SJSA1 (cell line): Measurements from ENCODE around the gene PICK1. TPM values are rescaled to one million over a fixed set of nuclear protein-coding genes. Genes with fewer than 3 reads are reported as not detected.

Experiments
- total RNA-seq: library from RNA; depleted of rRNA; stranded (reverse); fragments of >200 nt; shearing (Covaris generic); gene quantifications from 2 replicates; pipeline ENCODE4 v1.2.3, GENCODE V29; 2014; rRNA removed

PICK1 gene
- total RNA-seq, 1 experiment from 2014 or later: 5.4 TPM

Other genes with a start within 250 kb of the PICK1 start
- gene GCAT, start 249.5 kb upstream of the PICK1 start, total RNA-seq: 54.7 and 60.9 TPM in 2 replicates
- gene GALR3, start 234.0 kb upstream of the PICK1 start, total RNA-seq: not detected in 2 replicates
- 43.8 and 71.2 TPM in 2 replicates for gene ANKRD54, start 213.1 kb upstream of the PICK1 start, total RNA-seq
- gene EIF3L, start 208.0 kb upstream of the PICK1 start, total RNA-seq: 204 and 252 TPM in 2 replicates
- 37.8 and 61.1 TPM in 2 replicates for gene MICALL1, start 151.1 kb upstream of the PICK1 start, total RNA-seq
- gene C22orf23, start 103.8 kb upstream of the PICK1 start, total RNA-seq: not detected in 2 replicates
- 77.3 and 99.6 TPM in 2 replicates for gene POLR2F, start 103.7 kb upstream of the PICK1 start, total RNA-seq
- not detected in 2 replicates for gene SOX10, start 72.8 kb upstream of the PICK1 start, total RNA-seq
- gene SLC16A8, start 26.8 kb downstream of the PICK1 start, total RNA-seq: not detected in 2 replicates
- gene BAIAP2L2, start 53.3 kb downstream of the PICK1 start, total RNA-seq: not detected in 2 replicates
- 1.0 and 2.5 TPM in 2 replicates for gene PLA2G6, start 124.4 kb downstream of the PICK1 start, total RNA-seq
- 45.7 and 52.1 TPM in 2 replicates for gene MAFF, start 144.6 kb downstream of the PICK1 start, total RNA-seq
- 22.0 and 23.8 TPM in 2 replicates for gene TMEM184B, start 215.6 kb downstream of the PICK1 start, total RNA-seq